Retinal pigment epithelial cell (primary cell): ENCODE data around the gene ARL8A.
"Not testable (repeated sequence)": the region's sequence is repeated elsewhere in the genome, so short reads cannot be mapped to it uniquely, and the experiment has no call there.

Experiments
- DNase-seq: peaks from one replicate; pipeline ENCODE4 v3.0.0-alpha.2; 2010; ENCODE audit warnings: low read depth
- H3K4me3 ChIP-seq: 2 replicates; pipeline ENCODE4 v1.5.1; 2011; ENCODE audit warnings: mild to moderate bottlenecking, low read length, control low read depth, moderate library complexity
- TF ChIP-seq, protein P1 (sequence below): conservative IDR thresholded peaks from 2 replicates; pipeline ENCODE4 v1.5.1; 2011; ENCODE audit warnings: low read depth, low read length, control low read depth, inconsistent platforms

ARL8A gene

DNA sequence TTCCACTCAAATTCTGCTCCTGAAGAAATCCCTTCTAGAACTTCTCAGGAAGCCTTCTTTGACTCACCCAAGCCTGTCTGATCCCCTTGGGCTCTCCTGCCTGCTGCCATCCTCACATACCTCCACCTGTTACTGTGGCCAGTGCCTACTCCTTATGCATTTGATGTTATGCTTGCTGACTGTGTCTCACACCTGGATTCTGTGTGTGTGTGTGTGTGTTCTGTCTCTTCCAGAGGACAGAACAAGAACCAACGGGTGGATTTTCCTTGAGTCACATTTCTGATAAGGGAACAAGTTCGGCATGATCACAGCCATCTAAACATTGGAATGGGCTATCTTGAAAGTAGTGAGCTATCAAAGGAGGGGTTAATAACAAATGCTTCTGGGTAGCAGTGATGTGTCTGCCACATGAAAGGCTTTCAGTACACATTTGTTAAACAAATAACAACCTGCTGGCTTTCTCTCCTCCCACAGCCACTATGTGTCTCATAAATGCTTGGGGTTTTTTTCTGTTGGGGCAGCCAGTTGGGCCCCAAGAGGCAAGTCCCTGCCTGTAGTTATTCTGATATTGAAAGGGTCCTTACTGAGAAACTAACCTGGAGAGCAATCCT is 30.7 kb downstream of the ARL8A start:
- TF ChIP-seq, protein P1, sequence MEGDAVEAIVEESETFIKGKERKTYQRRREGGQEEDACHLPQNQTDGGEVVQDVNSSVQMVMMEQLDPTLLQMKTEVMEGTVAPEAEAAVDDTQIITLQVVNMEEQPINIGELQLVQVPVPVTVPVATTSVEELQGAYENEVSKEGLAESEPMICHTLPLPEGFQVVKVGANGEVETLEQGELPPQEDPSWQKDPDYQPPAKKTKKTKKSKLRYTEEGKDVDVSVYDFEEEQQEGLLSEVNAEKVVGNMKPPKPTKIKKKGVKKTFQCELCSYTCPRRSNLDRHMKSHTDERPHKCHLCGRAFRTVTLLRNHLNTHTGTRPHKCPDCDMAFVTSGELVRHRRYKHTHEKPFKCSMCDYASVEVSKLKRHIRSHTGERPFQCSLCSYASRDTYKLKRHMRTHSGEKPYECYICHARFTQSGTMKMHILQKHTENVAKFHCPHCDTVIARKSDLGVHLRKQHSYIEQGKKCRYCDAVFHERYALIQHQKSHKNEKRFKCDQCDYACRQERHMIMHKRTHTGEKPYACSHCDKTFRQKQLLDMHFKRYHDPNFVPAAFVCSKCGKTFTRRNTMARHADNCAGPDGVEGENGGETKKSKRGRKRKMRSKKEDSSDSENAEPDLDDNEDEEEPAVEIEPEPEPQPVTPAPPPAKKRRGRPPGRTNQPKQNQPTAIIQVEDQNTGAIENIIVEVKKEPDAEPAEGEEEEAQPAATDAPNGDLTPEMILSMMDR = no peak
- no peak for DNase-seq
- H3K4me3 ChIP-seq = no peak overlapping the region

DNA sequence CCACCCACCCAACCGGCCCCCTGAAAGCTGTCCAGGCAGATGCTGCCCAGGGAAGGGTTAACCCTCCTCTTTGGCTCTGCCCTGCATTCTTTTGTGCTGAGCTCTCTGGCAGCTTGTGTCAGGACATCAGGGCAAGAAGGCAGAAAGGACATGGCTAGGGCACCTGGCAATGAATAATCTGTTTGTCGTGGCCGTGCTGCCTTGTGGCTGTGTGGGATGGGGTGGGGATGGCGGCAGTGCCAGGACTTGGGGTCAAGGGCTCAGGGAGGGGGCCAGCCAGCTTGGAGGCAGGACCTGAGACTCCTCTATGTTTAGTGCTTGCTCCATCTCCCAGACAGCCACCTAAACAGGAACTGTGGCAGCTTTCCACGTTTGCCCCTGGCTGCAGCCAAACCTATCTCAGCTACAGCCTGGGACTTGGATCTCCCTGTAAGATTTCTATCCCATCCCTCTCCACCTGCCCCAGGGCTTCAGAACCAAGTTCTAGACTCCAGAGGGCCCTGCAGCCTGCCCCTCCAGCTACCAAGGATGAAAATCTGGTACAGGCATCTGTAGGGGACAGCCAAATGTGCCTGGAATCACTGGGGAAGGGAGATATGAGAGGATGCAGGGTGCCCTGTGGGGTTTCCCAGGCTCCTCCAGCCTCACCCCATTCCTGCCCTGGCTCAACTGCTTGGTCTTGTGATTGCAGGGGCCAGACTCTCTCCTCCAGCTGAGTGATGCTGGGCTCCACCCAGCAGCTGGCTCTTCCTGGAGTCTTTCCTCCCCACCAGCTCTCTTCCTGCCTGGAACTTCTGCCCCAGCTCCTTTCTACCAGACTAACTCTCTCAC is 31.5 kb downstream of the ARL8A start:
- TF ChIP-seq, protein P1 = no peak
- no peak for DNase-seq
- no peak overlapping the region for H3K4me3 ChIP-seq

DNA sequence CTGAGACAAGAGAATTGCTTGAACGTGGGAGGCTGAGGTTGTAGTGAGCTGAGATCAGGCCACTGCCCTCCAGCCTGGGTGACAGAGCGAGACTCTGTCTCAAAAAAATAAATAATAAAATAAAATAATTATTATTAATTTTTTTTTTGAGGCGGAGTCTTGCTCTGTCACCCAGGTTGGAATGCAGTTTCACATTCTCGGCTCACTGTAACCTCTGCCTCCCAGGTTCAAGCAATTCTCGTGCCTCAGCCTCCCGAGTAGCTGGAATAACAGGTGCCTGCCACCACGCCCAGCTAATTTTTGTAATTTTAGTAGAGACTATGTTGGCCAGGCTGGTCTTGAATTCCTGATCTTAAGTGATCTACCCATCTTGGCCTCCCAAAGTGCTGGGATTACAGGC is 32.9 kb downstream of the ARL8A start:
- not testable (repeated sequence) for DNase-seq, H3K4me3 ChIP-seq

DNA sequence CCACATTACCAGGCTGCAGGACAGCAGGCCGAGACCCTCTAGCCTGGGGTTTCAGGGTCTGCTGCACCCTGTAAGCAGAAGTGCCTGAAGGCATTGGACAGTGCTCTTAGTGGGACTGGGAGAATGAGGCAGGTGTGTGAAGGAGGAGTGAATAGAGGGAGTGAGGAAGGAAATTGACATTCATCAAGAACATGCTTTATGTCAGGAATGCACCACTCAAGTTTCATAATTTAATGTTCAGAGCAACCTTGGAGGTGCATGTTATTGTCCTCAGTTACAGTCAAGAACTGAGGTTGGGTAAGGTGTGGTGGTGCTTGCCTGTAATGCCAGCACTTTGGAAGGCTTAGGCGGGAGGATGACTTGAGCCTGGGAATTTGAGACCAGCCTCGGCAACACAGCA is 33.6 kb downstream of the ARL8A start:
- no peak for DNase-seq
- TF ChIP-seq, protein P1 = no peak
- H3K4me3 ChIP-seq = no peak overlapping the region

DNA sequence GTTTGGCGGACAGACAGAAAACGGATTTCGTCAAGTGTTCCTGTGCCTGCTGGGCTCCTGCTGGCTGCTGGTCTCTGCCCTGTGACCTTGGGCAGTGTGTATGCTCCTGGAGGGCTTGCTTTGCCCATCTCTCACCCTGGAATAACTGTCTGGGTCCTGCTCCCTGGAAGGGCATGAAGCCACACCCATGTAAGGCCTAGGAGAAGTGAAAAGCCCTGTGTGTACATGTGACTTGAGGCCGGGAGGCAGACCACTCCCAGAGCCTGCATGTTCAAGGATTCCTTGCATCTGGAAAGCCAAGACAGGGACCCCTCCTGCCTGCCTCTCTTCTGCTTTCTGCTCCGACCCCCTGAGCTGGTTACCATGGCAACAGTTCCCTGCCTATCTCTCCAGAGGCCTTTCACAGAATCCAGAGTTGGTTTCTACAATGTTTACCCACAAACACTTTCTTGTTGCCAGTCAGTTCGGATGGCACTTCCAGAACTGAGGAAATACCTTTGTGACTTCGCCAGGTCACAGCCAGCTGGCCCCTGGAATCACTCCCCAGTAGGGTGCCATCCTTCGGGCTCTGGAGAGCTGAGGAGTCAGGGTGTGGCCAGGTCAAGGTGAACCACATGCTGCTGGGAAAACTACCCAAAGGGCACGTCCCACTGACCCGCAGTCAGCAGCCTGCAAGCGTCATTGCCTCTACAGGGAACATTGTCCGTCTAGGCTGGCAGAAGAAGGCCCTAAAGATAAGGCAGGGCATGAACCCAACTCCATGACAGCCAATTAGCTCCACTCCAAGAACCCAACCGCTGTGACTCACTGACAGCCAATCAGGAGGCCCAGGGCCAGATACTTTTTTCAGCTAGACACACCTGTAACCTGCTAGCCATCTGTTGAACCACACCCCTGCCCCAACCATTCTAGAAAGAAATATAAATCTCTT is 36.5 kb downstream of the ARL8A start:
- H3K4me3 ChIP-seq = no peak overlapping the region
- DNase-seq = no peak
- TF ChIP-seq, protein P1 = no peak

DNA sequence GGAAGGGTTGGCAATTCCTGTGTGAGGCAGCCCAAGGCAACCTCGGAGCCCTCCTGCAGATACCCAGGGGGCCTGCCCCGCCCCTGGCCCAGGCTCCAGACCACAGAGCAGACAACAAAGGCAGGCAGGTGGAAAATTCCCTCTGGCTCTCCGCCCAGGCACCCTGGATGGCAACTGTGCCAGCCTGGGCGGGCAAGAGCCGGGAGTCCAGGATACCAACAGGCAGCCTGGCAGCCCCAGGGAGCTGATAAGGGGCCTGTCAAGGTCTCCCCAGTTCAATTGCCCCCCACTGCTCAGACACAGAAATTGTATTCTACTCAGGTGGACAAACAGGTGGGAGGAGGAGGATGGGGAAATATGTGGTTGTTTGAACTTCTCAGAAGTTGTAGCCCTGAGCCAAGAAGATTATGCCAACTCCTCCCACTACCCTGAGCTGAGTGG is 37.2 kb downstream of the ARL8A start:
- DNase-seq = no peak
- no peak overlapping the region for H3K4me3 ChIP-seq
- TF ChIP-seq, protein P1 = no peak
